ENCODE measurements around the gene SPON1. TPM values are rescaled to one million over a fixed set of nuclear protein-coding genes. Genes with fewer than 3 reads are reported as not detected.

SPON1 gene
- total and polyA plus RNA-seq, 2 experiments from 2014 or later, result 2.9 to 6.4 TPM

GRCh38 chr11:13952668-13953067, 9.9 kb upstream of the SPON1 start:
- no peaks in the 10 kb centered on the region for H3K36me3 ChIP-seq (ENCODE audit: insufficient read depth)
- H3K4me3 ChIP-seq, result no peak overlapping the region
- TF ChIP-seq JUNB (IDR thresholded peaks at IDR 0.05; ENCODE audit: unreplicated experiment) (no peak), CREB1 (CRISPR knock-in tag; IDR thresholded peaks at IDR 0.05; ENCODE audit: low read depth) (no peak), EZH2phosphoT487 (IDR thresholded peaks at IDR 0.05; ENCODE audit: unreplicated experiment) (no peak), EZH2 (IDR thresholded peaks at IDR 0.05; ENCODE audit: low read depth, unreplicated experiment) (no peak), ZNF462 (CRISPR knock-in tag; IDR thresholded peaks at IDR 0.05) (no peak), ZNF331 (CRISPR knock-in tag; IDR thresholded peaks at IDR 0.05; ENCODE audit: low read depth) (no peak), ETS1 (IDR thresholded peaks at IDR 0.05) (no peak), POLR2AphosphoS5 (IDR thresholded peaks at IDR 0.05; ENCODE audit: low read depth) (no peak), STAT1 (IDR thresholded peaks at IDR 0.05; ENCODE audit: unreplicated experiment) (no peak), CTCF (conservative IDR thresholded peaks at IDR 0.05; ENCODE audit: low read depth in 2 of 2) (no peak), REST (IDR thresholded peaks at IDR 0.05; ENCODE audit: unreplicated experiment) (no peak), NANOG (IDR thresholded peaks at IDR 0.05; ENCODE audit: borderline replicate concordance) (no peak), ZNF114 (CRISPR knock-in tag; IDR thresholded peaks at IDR 0.05) (no peak)
- H4K20me1 ChIP-seq (replicated peaks; ENCODE audit: insufficient read depth), result no peaks in the 10 kb centered on the region
- no peak for DNase-seq (ENCODE audit: low spot score)
- Mint-ChIP-seq H3K36me3 (ENCODE audit: low read depth) (no peaks in the 10 kb centered on the region), H3K27ac (no peak overlapping the region), H3K9me3 (no peaks in the 10 kb centered on the region), H3K27me3 (ENCODE audit: insufficient read depth, low read depth, poor library complexity) (no peaks in the 10 kb centered on the region), H3K4me1 (no peaks in the 10 kb centered on the region), H3K4me3 (no peak overlapping the region)
- no peak overlapping the region for H3K4me2 ChIP-seq
- ATAC-seq, result no peak
- no peak overlapping the region for H3K27ac ChIP-seq (ENCODE audit: low read depth)
- H3F3A ChIP-seq (replicated peaks; ENCODE audit: low read depth), result no peaks in the 10 kb centered on the region
- no peaks in the 10 kb centered on the region for H3K9me2 ChIP-seq (ENCODE audit: insufficient read depth)
- no peak overlapping the region for H2AFZ ChIP-seq
- H3K79me2 ChIP-seq (replicated peaks; ENCODE audit: insufficient read depth), result no peaks in the 10 kb centered on the region
- H3K27me3 ChIP-seq (ENCODE audit: insufficient read depth), result 0 out of 2 replicates have a peak, but pooled peaks cover 4% of the 10 kb centered on the region
- H3K4me1 ChIP-seq (ENCODE audit: insufficient read depth), result peaks cover 6% of the 10 kb centered on the region
